Measurements from ENCODE around the gene TMEM141.

- TF ChIP-seq CTCF (optimal IDR thresholded peaks at IDR 0.05 in 1 of 3, IDR thresholded peaks at IDR 0.05 in 1 of 3, conservative IDR thresholded peaks at IDR 0.05 in 1 of 3; ENCODE audit: extremely low read depth in 1 of 3, insufficient read depth in 2 of 3, low read length in 3 of 3) (peak; percentile 8 to 40 (median 16)), EZH2 (IDR thresholded peaks at IDR 0.05; ENCODE audit: low read length) (peak; percentile 80)
Measured at GRCh38 chr9:136742591-136743391, 48.4 kb upstream of the TMEM141 start, which contains the start of gene LCN10.
